ENCODE data around the gene TRABD2B. TPM values are rescaled to one million over a fixed set of nuclear protein-coding genes. Genes with fewer than 3 reads are reported as not detected.

Gene TRABD2B
- total and polyA plus RNA-seq, 2 donors (not counting 1 experiment from before 2014, with no cell fraction given), result under 0.01 TPM; not detected in 1

DNA sequence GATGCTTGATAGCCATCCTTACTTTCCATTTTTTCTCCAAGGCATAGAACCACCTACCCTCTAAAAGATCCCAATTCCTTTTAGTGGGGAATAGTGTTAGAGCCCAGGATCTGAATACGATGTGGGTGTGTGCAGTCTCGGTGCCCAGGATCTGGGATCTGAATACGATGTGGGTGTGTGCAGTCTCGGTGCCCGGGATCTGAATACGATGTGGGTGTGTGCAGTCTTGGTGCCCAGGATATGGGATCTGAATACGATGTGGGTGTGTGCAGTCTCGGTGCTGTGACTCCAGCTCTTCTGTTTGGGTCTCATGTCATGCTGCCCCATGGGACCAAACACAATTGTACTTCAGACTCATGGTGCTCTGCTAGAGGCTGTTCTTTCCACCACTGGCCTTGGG is 265.5 kb downstream of the TRABD2B start:
- Histone ChIP-seq H3K79me2 (ENCODE audit: control insufficient read depth, insufficient read depth, low read length) (no peaks in the 10 kb centered on the region), H3K4me3 (replicated peaks in 1 of 4; ENCODE audit: control extremely low read depth in 1 of 4, insufficient read depth in 1 of 4, low read depth in 3 of 4, low read length in 4 of 4) (no peak overlapping the region), H3K9ac (ENCODE audit: insufficient read depth, low read length) (no peak overlapping the region), H3K4me1 (ENCODE audit: control insufficient read depth, extremely low read depth, insufficient read depth, low read length) (no peaks in the 10 kb centered on the region), H3K36me3 (ENCODE audit: control insufficient read depth, insufficient read depth, low read length) (no peaks in the 10 kb centered on the region), H4K20me1 (ENCODE audit: control insufficient read depth, extremely low read depth, insufficient read depth, low read length) (no peaks in the 10 kb centered on the region), H3K27ac (ENCODE audit: insufficient read depth, low read length) (no peak overlapping the region), H2AFZ (ENCODE audit: low read length) (no peak overlapping the region), H3K27me3 (ENCODE audit: control insufficient read depth, insufficient read depth, low read length) (no peaks in the 10 kb centered on the region), H3K9me3 (ENCODE audit: control insufficient read depth, insufficient read depth, low read depth, low read length) (no peaks in the 10 kb centered on the region), H3K4me2 (ENCODE audit: extremely low read depth, insufficient read depth, low read length) (no peak overlapping the region)
- TF ChIP-seq EZH2 (IDR thresholded peaks at IDR 0.05; ENCODE audit: low read length, missing control alignments), result no peak
- TF ChIP-seq, protein P1, sequence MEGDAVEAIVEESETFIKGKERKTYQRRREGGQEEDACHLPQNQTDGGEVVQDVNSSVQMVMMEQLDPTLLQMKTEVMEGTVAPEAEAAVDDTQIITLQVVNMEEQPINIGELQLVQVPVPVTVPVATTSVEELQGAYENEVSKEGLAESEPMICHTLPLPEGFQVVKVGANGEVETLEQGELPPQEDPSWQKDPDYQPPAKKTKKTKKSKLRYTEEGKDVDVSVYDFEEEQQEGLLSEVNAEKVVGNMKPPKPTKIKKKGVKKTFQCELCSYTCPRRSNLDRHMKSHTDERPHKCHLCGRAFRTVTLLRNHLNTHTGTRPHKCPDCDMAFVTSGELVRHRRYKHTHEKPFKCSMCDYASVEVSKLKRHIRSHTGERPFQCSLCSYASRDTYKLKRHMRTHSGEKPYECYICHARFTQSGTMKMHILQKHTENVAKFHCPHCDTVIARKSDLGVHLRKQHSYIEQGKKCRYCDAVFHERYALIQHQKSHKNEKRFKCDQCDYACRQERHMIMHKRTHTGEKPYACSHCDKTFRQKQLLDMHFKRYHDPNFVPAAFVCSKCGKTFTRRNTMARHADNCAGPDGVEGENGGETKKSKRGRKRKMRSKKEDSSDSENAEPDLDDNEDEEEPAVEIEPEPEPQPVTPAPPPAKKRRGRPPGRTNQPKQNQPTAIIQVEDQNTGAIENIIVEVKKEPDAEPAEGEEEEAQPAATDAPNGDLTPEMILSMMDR (conservative IDR thresholded peaks at IDR 0.05 in 1 of 2, IDR thresholded peaks at IDR 0.05 in 1 of 2; ENCODE audit: low read depth in 1 of 2, low read length in 2 of 2), result no peak
- no peak for DNase-seq (ENCODE audit: low read depth in 2 of 2)

DNA sequence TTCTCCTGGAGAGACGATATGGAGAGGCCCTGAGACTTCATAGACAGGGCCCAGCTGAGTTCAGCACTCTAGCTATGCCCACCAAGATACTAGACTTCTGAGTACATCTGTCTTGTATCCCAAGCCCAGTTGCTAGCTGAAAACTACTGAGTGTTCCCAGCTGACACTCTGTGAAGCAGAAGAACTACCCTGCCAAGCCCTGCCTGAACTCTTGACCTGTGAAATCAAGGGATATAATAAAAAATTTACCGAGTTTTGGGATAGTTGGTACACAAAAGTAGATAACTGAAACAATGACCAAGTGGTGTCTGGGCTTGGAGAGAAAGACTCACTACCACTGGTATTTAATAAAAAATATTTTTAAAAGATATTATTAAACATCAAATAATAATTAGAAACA is 267.5 kb downstream of the TRABD2B start:
- H4K20me1 ChIP-seq (ENCODE audit: control insufficient read depth, extremely low read depth, insufficient read depth, low read length), result no peaks in the 10 kb centered on the region
- no peak for DNase-seq (ENCODE audit: low read depth in 2 of 2)
- no peaks in the 10 kb centered on the region for H3K4me1 ChIP-seq (ENCODE audit: control insufficient read depth, extremely low read depth, insufficient read depth, low read length)
- TF ChIP-seq, protein P1 (conservative IDR thresholded peaks at IDR 0.05 in 1 of 2, IDR thresholded peaks at IDR 0.05 in 1 of 2; ENCODE audit: low read depth in 1 of 2, low read length in 2 of 2), result no peak
- no peak for TF ChIP-seq EZH2 (IDR thresholded peaks at IDR 0.05; ENCODE audit: low read length, missing control alignments)
- H3K79me2 ChIP-seq (ENCODE audit: control insufficient read depth, insufficient read depth, low read length), result no peaks in the 10 kb centered on the region
- no peak overlapping the region for H3K4me2 ChIP-seq (ENCODE audit: extremely low read depth, insufficient read depth, low read length)
- H2AFZ ChIP-seq (ENCODE audit: low read length), result no peak overlapping the region
- no peaks in the 10 kb centered on the region for H3K36me3 ChIP-seq (ENCODE audit: control insufficient read depth, insufficient read depth, low read length)
- H3K9me3 ChIP-seq (ENCODE audit: control insufficient read depth, insufficient read depth, low read depth, low read length), result no peaks in the 10 kb centered on the region
- no peak overlapping the region for H3K27ac ChIP-seq (ENCODE audit: insufficient read depth, low read length)
- H3K9ac ChIP-seq (ENCODE audit: insufficient read depth, low read length), result no peak overlapping the region
- peaks cover 11% of the 10 kb centered on the region for H3K27me3 ChIP-seq (ENCODE audit: control insufficient read depth, insufficient read depth, low read length)
- no peak overlapping the region for H3K4me3 ChIP-seq (replicated peaks in 1 of 4; ENCODE audit: control extremely low read depth in 1 of 4, insufficient read depth in 1 of 4, low read depth in 3 of 4, low read length in 4 of 4)

DNA sequence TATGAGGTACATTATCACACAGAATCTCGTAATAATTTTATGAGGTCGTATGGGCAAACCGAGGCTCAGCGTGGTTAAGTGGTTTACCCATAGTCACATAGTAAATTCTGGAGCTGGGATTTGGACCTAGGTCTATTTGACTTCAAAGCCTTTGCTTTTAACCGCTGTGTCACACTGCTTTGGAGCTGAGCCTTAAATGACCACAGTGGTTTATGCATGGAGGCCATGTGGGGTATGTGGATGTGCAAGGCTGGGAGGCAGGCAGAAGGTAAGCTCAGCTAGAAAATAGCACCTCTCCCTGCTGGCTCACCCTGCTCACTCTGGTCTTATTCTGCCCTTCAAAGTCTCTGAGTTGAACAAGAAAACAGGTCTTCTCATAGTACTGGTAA is 269.5 kb downstream of the TRABD2B start:
- DNase-seq (ENCODE audit: low read depth in 2 of 2), result no peak
- Histone ChIP-seq H3K9ac (ENCODE audit: insufficient read depth, low read length) (no peak overlapping the region), H3K79me2 (ENCODE audit: control insufficient read depth, insufficient read depth, low read length) (no peaks in the 10 kb centered on the region), H3K4me3 (replicated peaks in 1 of 4; ENCODE audit: control extremely low read depth in 1 of 4, insufficient read depth in 1 of 4, low read depth in 3 of 4, low read length in 4 of 4) (no peak overlapping the region), H3K36me3 (ENCODE audit: control insufficient read depth, insufficient read depth, low read length) (no peaks in the 10 kb centered on the region), H3K27me3 (ENCODE audit: control insufficient read depth, insufficient read depth, low read length) (peaks cover 17% of the 10 kb centered on the region), H3K9me3 (ENCODE audit: control insufficient read depth, insufficient read depth, low read depth, low read length) (no peaks in the 10 kb centered on the region), H2AFZ (ENCODE audit: low read length) (no peak overlapping the region), H3K4me1 (ENCODE audit: control insufficient read depth, extremely low read depth, insufficient read depth, low read length) (no peaks in the 10 kb centered on the region), H4K20me1 (ENCODE audit: control insufficient read depth, extremely low read depth, insufficient read depth, low read length) (no peaks in the 10 kb centered on the region), H3K27ac (ENCODE audit: insufficient read depth, low read length) (no peak overlapping the region), H3K4me2 (ENCODE audit: extremely low read depth, insufficient read depth, low read length) (no peak overlapping the region)
- no peak for TF ChIP-seq EZH2 (IDR thresholded peaks at IDR 0.05; ENCODE audit: low read length, missing control alignments)
- TF ChIP-seq, protein P1 (conservative IDR thresholded peaks at IDR 0.05 in 1 of 2, IDR thresholded peaks at IDR 0.05 in 1 of 2; ENCODE audit: low read depth in 1 of 2, low read length in 2 of 2), result no peak
